HCT116 (cell line): ENCODE measurements around the gene KCNJ10. TPM values are rescaled to one million over a fixed set of nuclear protein-coding genes. Genes with fewer than 3 reads are reported as not detected.
"Not testable (repeated sequence)": the region's sequence is repeated elsewhere in the genome, so short reads cannot be mapped to it uniquely, and the experiment has no call there.

ENCODE experiments used
- ATAC-seq: fragments of 200-7000 bp; cut with Tn5 transposase; 2 replicates; pipeline ENCODE4 v1.9.1; 2020; ENCODE audit warnings: mild to moderate bottlenecking, moderate library complexity
- BruUV-seq: library from RNA; stranded (reverse); fragments of 400-500 nt; replicated peaks from 2 replicates; lab custom pipeline; 2021; lab: Mats Ljungman, UMichigan
- CTCF ChIA-PET: fragments of 300-600 bp; sonication (Branson Sonifier 250); formaldehyde crosslinking; loops from one replicate; lab custom pipeline; 2021; ENCODE audit warnings: antibody characterized with exemption; lab: Charles Lee
- POLR2A ChIA-PET: fragments of 300-600, 350-600 bp; sonication (Branson Sonifier 250); formaldehyde crosslinking; loops from one replicate; lab custom pipeline; 2021; ENCODE audit warnings: antibody characterized with exemption; lab: Charles Lee
- RAD21 ChIA-PET, 2 experiments: fragments of 300-600 bp; sonication (Branson Sonifier 250); formaldehyde crosslinking; loops; one replicate each; lab custom pipeline; 2023; ENCODE audit warnings: low total read pairs in 2 of 2; ENCODE audit not compliant: uncharacterized antibody in 2 of 2, unreplicated experiment in 2 of 2, low non-redundant PET in 1 of 2; lab: Charles Lee
- DNase-seq: peaks from one replicate; pipeline ENCODE4 v3.0.0-alpha.2; 2010; ENCODE audit warnings: low read depth, low spot score
- H2AFZ ChIP-seq: fragments of 200-600 bp; shearing (Covaris generic), sonication (generic); 2 replicates; pipeline ENCODE4 v1.6.1; 2017; ENCODE audit warnings: low read depth, mixed run types, mixed read lengths, antibody characterized with exemption, low read length; ENCODE audit not compliant: poor library complexity, severe bottlenecking
- H3K27ac ChIP-seq: 2 replicates; pipeline ENCODE4 v1.5.1; 2012; ENCODE audit warnings: low read depth, low read length
- H3K27me3 ChIP-seq: fragments of 200-600 bp; sonication (generic); 2 replicates; pipeline ENCODE4 v1.6.1; 2016; ENCODE audit warnings: mixed run types, low read length, mixed read lengths; ENCODE audit not compliant: insufficient read depth
- H3K36me3 ChIP-seq, 2 experiments: fragments of 200-500 bp in 1 of 2; fragments of 200-600 bp in 1 of 2; sonication (Bioruptor generic) in 1 of 2; sonication (generic) in 1 of 2; 2 replicates each; pipeline versions ENCODE4 v1.5.1 to v1.6.1; 2014 to 2016; ENCODE audit warnings: low read length in 2 of 2, inconsistent platforms in 1 of 2, mixed read lengths in 1 of 2, mixed run types in 1 of 2; ENCODE audit not compliant: insufficient read depth in 2 of 2, control insufficient read depth in 1 of 2
- H3K4me1 ChIP-seq, 2 experiments: fragments of 200-600 bp in 1 of 2; sonication (generic) in 1 of 2; 2 replicates each; pipeline versions ENCODE4 v1.5.1 to v1.6.1; 2012 to 2017; ENCODE audit warnings: low read length in 2 of 2, inconsistent platforms in 1 of 2, mild to moderate bottlenecking in 1 of 2, mixed read lengths in 1 of 2, mixed run types in 1 of 2, moderate library complexity in 1 of 2; ENCODE audit not compliant: insufficient read depth in 2 of 2, control insufficient read depth in 1 of 2
- H3K4me2 ChIP-seq: fragments of 200-600 bp; sonication (generic); 2 replicates; pipeline ENCODE4 v1.6.1; 2017; ENCODE audit warnings: mixed run types, low read length, mixed read lengths
- H3K4me3 ChIP-seq, 2 experiments: fragments of 200-600 bp in 1 of 2; sonication (generic) in 1 of 2; replicated peaks in 1 of 2; 2 replicates each; pipeline ENCODE4 v1.5.1; 2011 to 2016; ENCODE audit warnings: low read length in 2 of 2, control low read depth in 1 of 2, low read depth in 1 of 2, mild to moderate bottlenecking in 1 of 2, mixed read lengths in 1 of 2, mixed run types in 1 of 2
- H3K79me2 ChIP-seq: fragments of 200-600 bp; sonication (generic); 2 replicates; pipeline ENCODE4 v1.6.1; 2017; ENCODE audit warnings: mild to moderate bottlenecking, mixed run types, low read length, moderate library complexity, mixed read lengths; ENCODE audit not compliant: insufficient read depth
- H3K9ac ChIP-seq: fragments of 200-600 bp; sonication (generic); 2 replicates; pipeline ENCODE4 v1.6.1; 2016; ENCODE audit warnings: low read length, mixed read lengths
- H3K9me2 ChIP-seq: fragments of 200-600 bp; sonication (generic), shearing (Covaris generic); 2 replicates; pipeline ENCODE4 v1.6.1; 2017; ENCODE audit warnings: mixed run types, mild to moderate bottlenecking, moderate library complexity; ENCODE audit not compliant: insufficient read depth
- H3K9me3 ChIP-seq, 2 experiments: fragments of 200-500 bp in 1 of 2; fragments of 200-600 bp in 1 of 2; sonication (Bioruptor generic) in 1 of 2; sonication (generic) in 1 of 2; 2 replicates each; pipeline ENCODE4 v1.6.1; 2014 to 2017; ENCODE audit warnings: low read length in 2 of 2, mixed read lengths in 2 of 2, inconsistent platforms in 1 of 2, low read depth in 1 of 2, mild to moderate bottlenecking in 1 of 2, mixed run types in 1 of 2, moderate library complexity in 1 of 2; ENCODE audit not compliant: control insufficient read depth in 1 of 2, insufficient read depth in 1 of 2
- H4K20me1 ChIP-seq: fragments of 200-600 bp; sonication (generic), shearing (Covaris generic); 2 replicates; pipeline ENCODE4 v1.6.1; 2017; ENCODE audit warnings: mixed run types, mild to moderate bottlenecking, moderate library complexity; ENCODE audit not compliant: insufficient read depth
- EZH2phosphoT487 ChIP-seq: fragments of 200-600 bp; IDR thresholded peaks from 2 replicates; pipeline ENCODE4 v1.6.1; 2018; ENCODE audit warnings: antibody characterized with exemption, borderline replicate concordance
- FOSL1 ChIP-seq: IDR thresholded peaks from 2 replicates; pipeline ENCODE4 v1.6.1; 2012; ENCODE audit warnings: low read depth
- RAD21 ChIP-seq: IDR thresholded peaks from 2 replicates; pipeline ENCODE4 v1.6.1; 2012; ENCODE audit warnings: low read depth, mild to moderate bottlenecking
- YY1 ChIP-seq: IDR thresholded peaks from 2 replicates; pipeline ENCODE4 v1.6.1; 2011; ENCODE audit warnings: low read length, low read depth, moderate library complexity, mild to moderate bottlenecking; ENCODE audit not compliant: insufficient replicate concordance; ENCODE audit errors: extremely low read depth
- ZNF274 ChIP-seq: fragments of 200-500 bp; sonication (Bioruptor generic); IDR thresholded peaks from 2 replicates; pipeline ENCODE4 v1.6.1; 2014; ENCODE audit warnings: mild to moderate bottlenecking, low read depth, low read length, inconsistent platforms
- intact Hi-C: fragments of 100-400 bp; cut with micrococcal nuclease; formaldehyde crosslinking; loops from 2 replicates; pipeline ENCODE4 v1.10.0; 2022
- total RNA-seq: library from RNA; stranded (reverse); gene quantifications from one replicate; pipeline ENCODE4 v1.2.1, GENCODE V29; 2021; ENCODE audit not compliant: unreplicated experiment
- TF ChIP-seq, protein P1 (sequence below): IDR thresholded peaks from 2 replicates; pipeline ENCODE4 v1.6.1; 2012
- TF ChIP-seq, protein P2 (sequence below), 3 experiments: fragments of 200-600 bp in 1 of 3; sonication (generic) in 1 of 3; IDR thresholded peaks in 2 of 3; conservative IDR thresholded peaks in 1 of 3; 2 replicates each; pipeline ENCODE4 v1.5.1; 2012 to 2017; ENCODE audit warnings: low read depth in 2 of 3, low read length in 2 of 3, antibody characterized with exemption in 1 of 3, borderline replicate concordance in 1 of 3, control low read depth in 1 of 3, mild to moderate bottlenecking in 1 of 3, mixed read lengths in 1 of 3, mixed run types in 1 of 3, moderate library complexity in 1 of 3; ENCODE audit not compliant: insufficient read depth in 1 of 3
- TF ChIP-seq, protein P3 (sequence below): IDR thresholded peaks from 2 replicates; pipeline ENCODE4 v1.6.1; 2011; ENCODE audit warnings: mild to moderate bottlenecking, low read length, moderate library complexity; ENCODE audit not compliant: insufficient replicate concordance; ENCODE audit errors: extremely low read depth
- TF ChIP-seq, protein P4 (sequence below): IDR thresholded peaks from 2 replicates; pipeline ENCODE4 v1.6.1; 2012; ENCODE audit warnings: low read depth

KCNJ10 gene
- total RNA-seq, 1 experiment from 2014 or later, result 0.57 TPM

DNA sequence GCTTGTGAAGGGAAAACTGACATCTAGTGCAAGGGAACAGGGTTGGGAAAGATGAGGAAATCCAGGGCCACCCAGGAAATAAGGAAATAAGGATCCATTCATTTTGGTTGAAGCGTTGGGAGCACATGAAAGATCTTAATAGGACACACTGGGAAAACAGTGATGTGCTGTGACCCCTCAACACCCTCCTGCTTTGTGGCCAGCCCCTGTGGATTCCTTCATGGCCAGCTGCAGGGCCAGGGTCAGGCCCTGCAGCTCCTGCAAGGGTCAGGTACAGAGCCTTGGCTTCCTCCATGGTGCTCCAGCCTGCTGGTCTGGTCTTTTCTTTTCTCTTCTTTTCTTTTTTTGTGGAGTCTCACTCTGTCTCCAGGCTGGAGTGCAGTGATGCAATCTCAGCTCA, 19.3 kb downstream of the KCNJ10 start:
- H3K36me3 ChIP-seq, result no peaks in the 10 kb centered on the region
- H3K9me3 ChIP-seq, result no peaks in the 10 kb centered on the region
- H3K27ac ChIP-seq, result no peak overlapping the region
- no peak for ATAC-seq
- BruUV-seq, result no TSS peak
- RAD21 ChIA-PET, result no interaction called here
- no peaks in the 10 kb centered on the region for H3K79me2 ChIP-seq
- CTCF ChIA-PET, result no interaction called here
- no peak for TF ChIP-seq RAD21
- TF ChIP-seq, protein P1, sequence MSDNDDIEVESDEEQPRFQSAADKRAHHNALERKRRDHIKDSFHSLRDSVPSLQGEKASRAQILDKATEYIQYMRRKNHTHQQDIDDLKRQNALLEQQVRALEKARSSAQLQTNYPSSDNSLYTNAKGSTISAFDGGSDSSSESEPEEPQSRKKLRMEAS, result no peak
- TF ChIP-seq, protein P2, sequence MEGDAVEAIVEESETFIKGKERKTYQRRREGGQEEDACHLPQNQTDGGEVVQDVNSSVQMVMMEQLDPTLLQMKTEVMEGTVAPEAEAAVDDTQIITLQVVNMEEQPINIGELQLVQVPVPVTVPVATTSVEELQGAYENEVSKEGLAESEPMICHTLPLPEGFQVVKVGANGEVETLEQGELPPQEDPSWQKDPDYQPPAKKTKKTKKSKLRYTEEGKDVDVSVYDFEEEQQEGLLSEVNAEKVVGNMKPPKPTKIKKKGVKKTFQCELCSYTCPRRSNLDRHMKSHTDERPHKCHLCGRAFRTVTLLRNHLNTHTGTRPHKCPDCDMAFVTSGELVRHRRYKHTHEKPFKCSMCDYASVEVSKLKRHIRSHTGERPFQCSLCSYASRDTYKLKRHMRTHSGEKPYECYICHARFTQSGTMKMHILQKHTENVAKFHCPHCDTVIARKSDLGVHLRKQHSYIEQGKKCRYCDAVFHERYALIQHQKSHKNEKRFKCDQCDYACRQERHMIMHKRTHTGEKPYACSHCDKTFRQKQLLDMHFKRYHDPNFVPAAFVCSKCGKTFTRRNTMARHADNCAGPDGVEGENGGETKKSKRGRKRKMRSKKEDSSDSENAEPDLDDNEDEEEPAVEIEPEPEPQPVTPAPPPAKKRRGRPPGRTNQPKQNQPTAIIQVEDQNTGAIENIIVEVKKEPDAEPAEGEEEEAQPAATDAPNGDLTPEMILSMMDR (IDR thresholded peaks at IDR 0.05 in 2 of 3, conservative IDR thresholded peaks at IDR 0.05 in 1 of 3; ENCODE audit: borderline replicate concordance in 1 of 3, insufficient read depth in 1 of 3, low read depth in 2 of 3, low read length in 2 of 3), result no peak
- TF ChIP-seq, protein P3, sequence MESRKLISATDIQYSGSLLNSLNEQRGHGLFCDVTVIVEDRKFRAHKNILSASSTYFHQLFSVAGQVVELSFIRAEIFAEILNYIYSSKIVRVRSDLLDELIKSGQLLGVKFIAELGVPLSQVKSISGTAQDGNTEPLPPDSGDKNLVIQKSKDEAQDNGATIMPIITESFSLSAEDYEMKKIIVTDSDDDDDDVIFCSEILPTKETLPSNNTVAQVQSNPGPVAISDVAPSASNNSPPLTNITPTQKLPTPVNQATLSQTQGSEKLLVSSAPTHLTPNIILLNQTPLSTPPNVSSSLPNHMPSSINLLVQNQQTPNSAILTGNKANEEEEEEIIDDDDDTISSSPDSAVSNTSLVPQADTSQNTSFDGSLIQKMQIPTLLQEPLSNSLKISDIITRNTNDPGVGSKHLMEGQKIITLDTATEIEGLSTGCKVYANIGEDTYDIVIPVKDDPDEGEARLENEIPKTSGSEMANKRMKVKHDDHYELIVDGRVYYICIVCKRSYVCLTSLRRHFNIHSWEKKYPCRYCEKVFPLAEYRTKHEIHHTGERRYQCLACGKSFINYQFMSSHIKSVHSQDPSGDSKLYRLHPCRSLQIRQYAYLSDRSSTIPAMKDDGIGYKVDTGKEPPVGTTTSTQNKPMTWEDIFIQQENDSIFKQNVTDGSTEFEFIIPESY, result no peak
- TF ChIP-seq EZH2phosphoT487, result no peak
- no peak for TF ChIP-seq ZNF274
- no peak for TF ChIP-seq YY1
- TF ChIP-seq, protein P4, sequence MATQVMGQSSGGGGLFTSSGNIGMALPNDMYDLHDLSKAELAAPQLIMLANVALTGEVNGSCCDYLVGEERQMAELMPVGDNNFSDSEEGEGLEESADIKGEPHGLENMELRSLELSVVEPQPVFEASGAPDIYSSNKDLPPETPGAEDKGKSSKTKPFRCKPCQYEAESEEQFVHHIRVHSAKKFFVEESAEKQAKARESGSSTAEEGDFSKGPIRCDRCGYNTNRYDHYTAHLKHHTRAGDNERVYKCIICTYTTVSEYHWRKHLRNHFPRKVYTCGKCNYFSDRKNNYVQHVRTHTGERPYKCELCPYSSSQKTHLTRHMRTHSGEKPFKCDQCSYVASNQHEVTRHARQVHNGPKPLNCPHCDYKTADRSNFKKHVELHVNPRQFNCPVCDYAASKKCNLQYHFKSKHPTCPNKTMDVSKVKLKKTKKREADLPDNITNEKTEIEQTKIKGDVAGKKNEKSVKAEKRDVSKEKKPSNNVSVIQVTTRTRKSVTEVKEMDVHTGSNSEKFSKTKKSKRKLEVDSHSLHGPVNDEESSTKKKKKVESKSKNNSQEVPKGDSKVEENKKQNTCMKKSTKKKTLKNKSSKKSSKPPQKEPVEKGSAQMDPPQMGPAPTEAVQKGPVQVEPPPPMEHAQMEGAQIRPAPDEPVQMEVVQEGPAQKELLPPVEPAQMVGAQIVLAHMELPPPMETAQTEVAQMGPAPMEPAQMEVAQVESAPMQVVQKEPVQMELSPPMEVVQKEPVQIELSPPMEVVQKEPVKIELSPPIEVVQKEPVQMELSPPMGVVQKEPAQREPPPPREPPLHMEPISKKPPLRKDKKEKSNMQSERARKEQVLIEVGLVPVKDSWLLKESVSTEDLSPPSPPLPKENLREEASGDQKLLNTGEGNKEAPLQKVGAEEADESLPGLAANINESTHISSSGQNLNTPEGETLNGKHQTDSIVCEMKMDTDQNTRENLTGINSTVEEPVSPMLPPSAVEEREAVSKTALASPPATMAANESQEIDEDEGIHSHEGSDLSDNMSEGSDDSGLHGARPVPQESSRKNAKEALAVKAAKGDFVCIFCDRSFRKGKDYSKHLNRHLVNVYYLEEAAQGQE, result no peak
- TF ChIP-seq FOSL1, result no peak
- no peak for DNase-seq
- no peaks in the 10 kb centered on the region for H4K20me1 ChIP-seq
- H3K4me1 ChIP-seq, result peaks cover 4 to 6% of the 10 kb centered on the region in 2 experiments; a peak in 3 of 4 replicates
- no peak overlapping the region for H2AFZ ChIP-seq
- H3K4me3 ChIP-seq, result no peak overlapping the region
- peaks cover 24% of the 10 kb centered on the region for H3K27me3 ChIP-seq
- H3K4me2 ChIP-seq, result no peak overlapping the region
- intact Hi-C loops, result no loop called here
- POLR2A ChIA-PET, result no interaction called here
- H3K9me2 ChIP-seq, result no peaks in the 10 kb centered on the region
- no peak overlapping the region for H3K9ac ChIP-seq

DNA sequence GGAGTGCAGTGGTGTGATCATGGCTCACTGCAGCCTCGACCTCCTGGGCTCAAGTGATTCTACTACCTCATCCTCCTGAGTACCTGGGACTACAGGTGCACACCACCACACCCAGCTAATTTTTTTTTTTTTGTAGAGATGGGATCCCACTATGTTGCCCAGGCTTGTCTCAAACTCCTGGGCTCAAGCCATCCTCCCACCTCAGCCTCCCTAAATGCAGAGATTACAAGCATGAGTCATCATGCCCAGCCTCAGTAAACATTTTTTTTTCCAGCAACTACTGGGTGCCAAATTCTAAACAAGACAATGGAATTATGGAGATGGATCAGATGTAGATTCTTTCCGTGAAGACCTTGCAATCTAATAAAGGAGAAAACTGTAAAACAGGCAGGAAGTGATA, 19.8 kb downstream of the KCNJ10 start:
- H4K20me1 ChIP-seq, H3K4me3 ChIP-seq, H3K79me2 ChIP-seq, H3K4me2 ChIP-seq, H3K9me2 ChIP-seq, H3K9ac ChIP-seq, BruUV-seq, intact Hi-C loops, DNase-seq, ATAC-seq, H2AFZ ChIP-seq, H3K36me3 ChIP-seq, RAD21 ChIA-PET, H3K27ac ChIP-seq, POLR2A ChIA-PET, H3K4me1 ChIP-seq, H3K9me3 ChIP-seq: not testable (repeated sequence)
- CTCF ChIA-PET, result interaction anchor here (1.7 kb wide), 1 partner anchor 28 kb away, joined by 5 read pairs; no protein-coding TSS in a partner anchor
- peaks cover 27% of the 10 kb centered on the region for H3K27me3 ChIP-seq
